ENCODE results near the gene ETV7.
"Not testable (repeated sequence)": the region's sequence is repeated elsewhere in the genome, so short reads cannot be mapped to it uniquely, and the experiment has no call there.

Gene ETV7

DNA sequence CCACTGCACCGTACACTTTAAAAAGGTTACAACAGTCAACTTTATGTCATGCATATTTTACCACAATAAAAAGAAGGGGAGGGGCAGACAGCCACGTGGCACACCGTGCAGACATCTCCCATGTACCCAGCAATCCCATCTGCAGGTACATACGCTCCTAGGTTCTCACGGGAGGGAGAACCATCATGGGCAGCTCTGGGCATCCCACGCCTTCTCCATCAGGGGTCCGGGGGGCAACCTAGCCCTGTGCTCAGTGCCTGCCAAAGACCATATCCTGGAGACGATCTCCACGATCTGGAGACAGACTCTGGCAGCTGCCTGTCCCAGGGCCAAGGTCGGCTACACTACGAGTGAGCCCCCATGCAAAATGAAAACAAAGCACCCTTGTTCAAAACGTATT, 48.3 kb downstream of the ETV7 start:
- Mint-ChIP-seq H3K9me3 (no peaks in the 10 kb centered on the region), H3K36me3 (ENCODE audit: low read depth) (no peaks in the 10 kb centered on the region), H3K4me1 (peaks cover 35% of the 10 kb centered on the region), H3K4me3 (no peak overlapping the region), H3K27ac (peak overlapping the region in 1 of 3 experiments; percentile 30), H3K27me3 (ENCODE audit: low read depth) (peaks cover 35% of the 10 kb centered on the region)
- TF ChIP-seq, protein P1, sequence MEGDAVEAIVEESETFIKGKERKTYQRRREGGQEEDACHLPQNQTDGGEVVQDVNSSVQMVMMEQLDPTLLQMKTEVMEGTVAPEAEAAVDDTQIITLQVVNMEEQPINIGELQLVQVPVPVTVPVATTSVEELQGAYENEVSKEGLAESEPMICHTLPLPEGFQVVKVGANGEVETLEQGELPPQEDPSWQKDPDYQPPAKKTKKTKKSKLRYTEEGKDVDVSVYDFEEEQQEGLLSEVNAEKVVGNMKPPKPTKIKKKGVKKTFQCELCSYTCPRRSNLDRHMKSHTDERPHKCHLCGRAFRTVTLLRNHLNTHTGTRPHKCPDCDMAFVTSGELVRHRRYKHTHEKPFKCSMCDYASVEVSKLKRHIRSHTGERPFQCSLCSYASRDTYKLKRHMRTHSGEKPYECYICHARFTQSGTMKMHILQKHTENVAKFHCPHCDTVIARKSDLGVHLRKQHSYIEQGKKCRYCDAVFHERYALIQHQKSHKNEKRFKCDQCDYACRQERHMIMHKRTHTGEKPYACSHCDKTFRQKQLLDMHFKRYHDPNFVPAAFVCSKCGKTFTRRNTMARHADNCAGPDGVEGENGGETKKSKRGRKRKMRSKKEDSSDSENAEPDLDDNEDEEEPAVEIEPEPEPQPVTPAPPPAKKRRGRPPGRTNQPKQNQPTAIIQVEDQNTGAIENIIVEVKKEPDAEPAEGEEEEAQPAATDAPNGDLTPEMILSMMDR (IDR thresholded peaks at IDR 0.05; ENCODE audit: unreplicated experiment in 3 of 3) = no peak

- Mint-ChIP-seq H3K4me1 (peaks cover 44% of the 10 kb centered on the region), H3K27me3 (ENCODE audit: low read depth) (peaks cover 36% of the 10 kb centered on the region)
- H3K36me3 Mint-ChIP-seq (ENCODE audit: low read depth); H3K9me3 Mint-ChIP-seq; H3K4me3 Mint-ChIP-seq; H3K27ac Mint-ChIP-seq: not testable (repeated sequence)
Measured at GRCh38 chr6:36338223-36338622, 49.2 kb downstream of the ETV7 start.

DNA sequence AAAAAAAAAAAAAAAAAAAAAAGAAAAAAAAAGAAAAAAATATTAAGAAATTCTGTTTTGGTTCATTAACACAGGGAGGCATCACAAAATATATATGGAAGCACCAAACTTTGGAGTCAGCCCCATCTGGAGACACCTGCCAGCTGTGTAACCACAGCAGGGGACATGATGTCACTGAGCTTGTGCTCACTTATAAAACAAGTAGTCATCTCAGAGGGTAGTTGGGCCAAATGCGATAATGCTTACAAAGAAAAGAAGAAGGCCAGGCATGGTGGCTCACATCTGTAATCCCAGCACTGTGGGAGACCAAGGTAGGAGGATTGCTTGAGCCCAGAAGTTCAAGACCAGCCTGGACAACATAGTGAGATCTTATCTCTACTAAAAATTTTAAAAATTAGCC, 49.7 kb downstream of the ETV7 start:
- no peak overlapping the region for H3K27ac Mint-ChIP-seq
- no peaks in the 10 kb centered on the region for H3K9me3 Mint-ChIP-seq
- H3K4me3 Mint-ChIP-seq = no peak overlapping the region
- no peaks in the 10 kb centered on the region for H3K36me3 Mint-ChIP-seq (ENCODE audit: low read depth)
- peaks cover 48% of the 10 kb centered on the region for H3K4me1 Mint-ChIP-seq
- TF ChIP-seq, protein P1 (IDR thresholded peaks at IDR 0.05; ENCODE audit: unreplicated experiment in 3 of 3) = no peak
- H3K27me3 Mint-ChIP-seq (ENCODE audit: low read depth) = peaks cover 40% of the 10 kb centered on the region

DNA sequence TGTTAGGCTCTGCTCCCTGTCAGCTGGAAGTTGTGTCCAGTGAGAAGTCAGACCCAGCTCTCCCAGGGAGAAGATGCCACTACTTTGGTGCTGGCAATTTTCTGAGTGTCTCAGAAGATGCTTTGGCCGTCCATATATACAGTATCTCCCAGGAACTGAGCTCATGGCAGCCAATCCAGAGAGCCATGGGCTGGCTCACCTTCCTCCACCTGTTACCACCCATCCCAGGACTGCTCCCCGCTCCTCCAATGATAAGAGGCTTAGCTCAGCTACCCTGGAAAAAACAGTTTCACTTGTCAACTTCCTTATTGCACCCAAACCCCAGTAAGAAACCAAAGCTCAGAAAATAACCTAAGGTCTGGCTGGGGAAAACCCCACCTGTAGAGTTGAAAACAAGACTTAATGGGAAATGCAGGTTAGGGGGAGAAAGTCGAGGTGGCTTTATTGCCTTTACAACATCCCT, 50.7 kb downstream of the ETV7 start, which contains the start of gene BNIP5:
BNIP5 (minus strand) TSS at position 110 of the 463 bp plus-strand sequence. CDS start 6,198 bp downstream, outside the sequence.
- Mint-ChIP-seq H3K4me3 (no peak within 1 kb of the TSS), H3K9me3 (no peaks in the 10 kb centered on the region), H3K27ac (no peak within 1 kb of the TSS), H3K27me3 (ENCODE audit: low read depth) (peaks cover 36% of the 10 kb centered on the region), H3K4me1 (peaks cover 50% of the 10 kb centered on the region), H3K36me3 (ENCODE audit: low read depth) (no peaks in the 10 kb centered on the region)
- TF ChIP-seq, protein P1 (IDR thresholded peaks at IDR 0.05; ENCODE audit: unreplicated experiment in 3 of 3) = no peak

DNA sequence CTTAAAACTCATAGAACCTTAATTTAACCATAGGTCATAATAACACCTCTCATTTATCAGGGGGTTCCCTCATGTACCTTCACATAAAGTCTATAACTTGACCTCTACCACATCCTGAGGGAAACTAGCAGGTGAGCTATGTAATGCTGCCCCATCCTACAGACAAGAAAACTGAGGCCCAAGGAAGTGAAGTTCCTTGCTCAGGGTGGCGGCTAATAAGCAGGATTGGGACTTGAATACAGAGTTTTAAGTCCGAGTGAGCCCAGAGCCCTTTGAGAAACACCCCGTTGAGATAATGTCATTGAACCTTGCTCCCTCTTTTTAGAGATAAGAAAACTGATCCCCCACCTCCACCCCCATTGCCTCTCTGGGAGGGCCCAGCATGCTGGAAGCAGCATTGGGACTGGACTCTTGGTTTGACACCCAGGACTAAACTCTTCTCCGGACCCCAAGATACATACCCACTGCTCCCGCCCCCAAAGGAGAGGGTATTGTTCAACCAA, 51.2 kb downstream of the ETV7 start:
- TF ChIP-seq, protein P1 (IDR thresholded peaks at IDR 0.05; ENCODE audit: unreplicated experiment in 3 of 3) = no peak
- Mint-ChIP-seq H3K4me1 (peaks cover 50% of the 10 kb centered on the region), H3K36me3 (ENCODE audit: low read depth) (no peaks in the 10 kb centered on the region), H3K9me3 (no peaks in the 10 kb centered on the region), H3K27me3 (ENCODE audit: low read depth) (peaks cover 38% of the 10 kb centered on the region), H3K4me3 (no peak overlapping the region), H3K27ac (no peak overlapping the region)

DNA sequence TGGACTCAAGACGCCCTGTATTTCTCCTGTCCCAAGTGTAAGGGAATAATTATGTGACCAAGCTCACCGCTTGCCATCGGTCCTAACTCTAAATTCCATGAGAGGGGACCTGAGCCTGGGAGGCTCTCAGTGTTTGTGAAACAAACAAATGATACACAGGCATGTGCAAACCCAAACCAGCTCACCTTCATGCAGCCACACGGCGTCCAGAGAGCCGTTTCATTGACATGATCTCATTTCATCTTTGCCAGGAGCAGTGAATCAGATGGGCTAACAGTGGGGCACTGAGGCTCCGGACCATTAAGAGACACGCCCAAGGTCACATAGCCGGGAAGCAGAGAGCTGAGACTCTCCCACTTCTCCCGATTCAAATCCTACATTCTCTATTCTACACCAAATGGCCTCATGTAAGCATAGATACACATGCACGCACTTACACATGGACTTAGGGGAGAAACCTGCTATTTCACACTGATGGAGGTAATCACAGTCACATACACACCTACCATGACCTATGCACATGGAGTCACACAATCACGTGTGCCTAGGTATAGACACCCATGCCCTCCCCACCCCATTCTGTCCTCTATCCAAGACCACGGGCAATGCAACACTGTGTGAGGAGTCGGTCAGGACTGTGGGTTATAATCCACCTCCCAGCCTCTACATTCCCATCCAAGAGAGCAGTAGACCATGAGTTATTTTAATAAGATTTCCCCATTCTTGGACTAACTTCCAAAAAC, 51.8 kb downstream of the ETV7 start:
- Mint-ChIP-seq H3K4me1 (peaks cover 46% of the 10 kb centered on the region), H3K27me3 (ENCODE audit: low read depth) (peaks cover 33% of the 10 kb centered on the region), H3K36me3 (ENCODE audit: low read depth) (no peaks in the 10 kb centered on the region), H3K4me3 (no peak overlapping the region), H3K9me3 (no peaks in the 10 kb centered on the region), H3K27ac (peak overlapping the region in 1 of 3 experiments; percentile 57)
- TF ChIP-seq, protein P1 (IDR thresholded peaks at IDR 0.05; ENCODE audit: unreplicated experiment in 3 of 3) = no peak

Measured in nephron (organoid).